ENCODE data around the gene TMEM115. TPM values are rescaled to one million over a fixed set of nuclear protein-coding genes. Genes with fewer than 3 reads are reported as not detected.

TMEM115 gene
- total RNA-seq, 1 donor from 2014 or later: 42.7 TPM

DNA sequence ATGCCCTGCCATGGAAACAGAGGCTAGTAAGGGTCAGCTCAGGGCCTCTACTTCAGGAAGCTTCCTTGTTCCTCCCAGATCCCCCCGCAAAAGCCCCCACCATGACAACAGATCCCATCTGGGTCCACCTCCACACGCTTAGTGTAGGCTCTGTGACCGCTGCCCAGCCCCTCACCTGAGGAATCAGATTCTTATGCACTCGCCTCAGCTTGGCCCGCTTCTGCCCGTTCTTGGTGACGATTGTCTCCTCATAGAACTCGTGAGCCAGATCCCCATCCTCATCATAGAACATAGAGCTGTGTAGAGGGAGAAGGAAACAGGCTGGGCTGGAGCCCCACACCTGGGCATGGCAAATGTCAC lies 33.2 kb downstream of the TMEM115 start:
- Mint-ChIP-seq H3K27me3 (no peaks in the 10 kb centered on the region), H3K4me1 (ENCODE audit: unreplicated experiment) (peaks cover 16% of the 10 kb centered on the region), H3K27ac (no peak overlapping the region), H3K9me3 (no peaks in the 10 kb centered on the region), H3K36me3 (peaks cover 4% of the 10 kb centered on the region), H3K4me3 (peak overlapping the region; percentile 60)
- TF ChIP-seq, protein P1, sequence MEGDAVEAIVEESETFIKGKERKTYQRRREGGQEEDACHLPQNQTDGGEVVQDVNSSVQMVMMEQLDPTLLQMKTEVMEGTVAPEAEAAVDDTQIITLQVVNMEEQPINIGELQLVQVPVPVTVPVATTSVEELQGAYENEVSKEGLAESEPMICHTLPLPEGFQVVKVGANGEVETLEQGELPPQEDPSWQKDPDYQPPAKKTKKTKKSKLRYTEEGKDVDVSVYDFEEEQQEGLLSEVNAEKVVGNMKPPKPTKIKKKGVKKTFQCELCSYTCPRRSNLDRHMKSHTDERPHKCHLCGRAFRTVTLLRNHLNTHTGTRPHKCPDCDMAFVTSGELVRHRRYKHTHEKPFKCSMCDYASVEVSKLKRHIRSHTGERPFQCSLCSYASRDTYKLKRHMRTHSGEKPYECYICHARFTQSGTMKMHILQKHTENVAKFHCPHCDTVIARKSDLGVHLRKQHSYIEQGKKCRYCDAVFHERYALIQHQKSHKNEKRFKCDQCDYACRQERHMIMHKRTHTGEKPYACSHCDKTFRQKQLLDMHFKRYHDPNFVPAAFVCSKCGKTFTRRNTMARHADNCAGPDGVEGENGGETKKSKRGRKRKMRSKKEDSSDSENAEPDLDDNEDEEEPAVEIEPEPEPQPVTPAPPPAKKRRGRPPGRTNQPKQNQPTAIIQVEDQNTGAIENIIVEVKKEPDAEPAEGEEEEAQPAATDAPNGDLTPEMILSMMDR (conservative IDR thresholded peaks at IDR 0.05): no peak
- DNase-seq (ENCODE audit: extremely low spot score, unreplicated experiment): no peak

DNA sequence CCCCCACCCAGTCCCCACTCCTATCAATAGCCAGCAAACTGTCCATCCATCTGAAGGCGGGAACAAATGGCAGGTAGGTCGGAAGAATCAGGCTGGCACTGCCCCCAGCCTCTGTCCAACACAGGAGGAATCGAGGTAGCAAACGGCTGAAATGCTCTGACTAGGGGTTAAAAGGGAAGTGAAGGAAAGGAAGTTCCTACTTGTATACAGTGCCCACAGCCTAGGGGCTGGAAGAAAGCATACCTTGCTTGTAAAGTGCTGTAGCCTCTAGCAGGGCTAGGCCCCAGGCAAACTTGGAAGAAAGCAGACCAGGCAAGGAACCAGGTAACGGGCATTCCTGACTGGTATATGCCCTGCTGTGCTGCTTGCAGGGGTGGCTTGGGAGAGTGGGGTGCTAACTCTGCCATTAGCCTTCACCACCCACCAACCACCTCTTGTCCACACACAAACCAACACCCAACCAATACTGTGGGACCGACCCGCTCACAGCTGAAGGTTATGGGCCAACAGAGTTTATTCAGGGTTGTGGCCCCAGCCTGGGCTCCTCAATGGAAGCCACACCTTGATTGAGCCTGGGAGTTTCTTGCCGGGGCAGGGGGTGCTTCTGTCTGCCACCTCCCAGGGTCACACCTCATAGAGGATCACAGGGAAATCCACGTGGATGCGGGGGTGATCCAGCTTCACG lies 33.7 kb downstream of the TMEM115 start:
- Mint-ChIP-seq H3K27me3 (no peaks in the 10 kb centered on the region), H3K4me3 (peak overlapping the region; percentile 75), H3K27ac (no peak overlapping the region), H3K9me3 (no peaks in the 10 kb centered on the region), H3K4me1 (ENCODE audit: unreplicated experiment) (peaks cover 16% of the 10 kb centered on the region), H3K36me3 (peaks cover 4% of the 10 kb centered on the region)
- no peak for DNase-seq (ENCODE audit: extremely low spot score, unreplicated experiment)
- TF ChIP-seq, protein P1 (conservative IDR thresholded peaks at IDR 0.05): no peak

DNA sequence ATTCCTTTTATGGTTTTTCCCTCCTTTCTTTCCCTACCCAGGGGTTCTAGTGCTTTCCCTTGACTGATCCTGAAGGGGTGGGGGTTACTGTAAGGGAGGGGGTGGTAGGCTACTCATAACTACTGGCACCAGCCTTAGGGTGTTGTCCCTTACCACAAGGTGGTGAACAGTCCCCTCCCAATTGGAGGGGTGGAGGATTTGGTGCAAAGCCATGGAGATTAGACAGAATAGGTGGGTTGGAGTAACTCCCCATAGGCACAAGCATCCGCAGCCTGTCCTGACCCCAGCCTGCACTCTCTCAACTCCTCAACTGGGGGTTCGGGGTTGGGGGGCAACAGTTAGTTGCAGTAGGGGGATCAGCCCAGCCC lies 34.2 kb downstream of the TMEM115 start:
- peaks cover 19% of the 10 kb centered on the region for H3K4me1 Mint-ChIP-seq (ENCODE audit: unreplicated experiment)
- peak overlapping the region; percentile 86 for H3K27ac Mint-ChIP-seq
- DNase-seq (ENCODE audit: extremely low spot score, unreplicated experiment): no peak
- TF ChIP-seq, protein P1 (conservative IDR thresholded peaks at IDR 0.05): no peak
- H3K36me3 Mint-ChIP-seq: peaks cover 4% of the 10 kb centered on the region
- H3K4me3 Mint-ChIP-seq: peak overlapping the region; percentile 75
- no peaks in the 10 kb centered on the region for H3K27me3 Mint-ChIP-seq
- no peaks in the 10 kb centered on the region for H3K9me3 Mint-ChIP-seq

DNA sequence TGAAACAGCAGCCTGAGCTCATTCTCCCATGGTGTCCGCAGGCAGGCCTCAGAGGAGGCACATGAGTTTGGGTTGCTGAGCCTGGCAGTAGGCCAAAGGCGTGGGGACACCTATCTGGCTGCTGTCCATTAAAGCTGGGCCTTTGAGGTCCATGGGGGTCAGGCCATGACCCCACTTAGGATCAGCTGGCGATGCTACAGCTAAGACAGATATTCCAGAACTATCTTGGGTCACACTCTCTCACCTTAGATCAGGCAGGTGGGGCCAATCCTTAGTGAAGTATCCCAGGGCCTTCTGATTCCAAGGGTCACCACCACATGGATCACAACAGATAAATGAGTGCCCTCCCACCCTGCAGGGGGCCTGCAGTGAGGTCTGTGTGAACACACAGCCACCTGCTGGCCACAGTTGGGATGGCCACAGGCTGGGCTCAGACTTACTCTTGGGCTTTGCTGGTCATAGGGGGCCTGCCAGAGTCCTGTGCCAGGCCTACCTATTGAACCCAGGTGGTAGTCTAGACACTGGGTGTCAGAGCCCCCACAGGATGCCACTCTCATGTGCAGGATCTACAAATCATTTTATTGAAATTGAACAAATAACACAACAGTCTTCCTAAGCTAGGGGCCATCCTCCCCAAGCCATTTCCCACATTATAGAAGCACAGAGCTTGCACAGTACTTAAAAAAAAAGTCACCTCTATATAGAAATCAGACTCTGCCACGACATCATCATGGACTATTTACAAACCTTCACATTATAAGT lies 34.8 kb downstream of the TMEM115 start:
- H3K4me1 Mint-ChIP-seq (ENCODE audit: unreplicated experiment): peaks cover 22% of the 10 kb centered on the region
- peaks cover 4% of the 10 kb centered on the region for H3K36me3 Mint-ChIP-seq
- no peaks in the 10 kb centered on the region for H3K27me3 Mint-ChIP-seq
- peak overlapping the region; percentile 86 for H3K27ac Mint-ChIP-seq
- H3K4me3 Mint-ChIP-seq: peak overlapping the region; percentile 75
- H3K9me3 Mint-ChIP-seq: no peaks in the 10 kb centered on the region
- TF ChIP-seq, protein P1 (conservative IDR thresholded peaks at IDR 0.05): peak; percentile 86
- no peak for DNase-seq (ENCODE audit: extremely low spot score, unreplicated experiment)

DNA sequence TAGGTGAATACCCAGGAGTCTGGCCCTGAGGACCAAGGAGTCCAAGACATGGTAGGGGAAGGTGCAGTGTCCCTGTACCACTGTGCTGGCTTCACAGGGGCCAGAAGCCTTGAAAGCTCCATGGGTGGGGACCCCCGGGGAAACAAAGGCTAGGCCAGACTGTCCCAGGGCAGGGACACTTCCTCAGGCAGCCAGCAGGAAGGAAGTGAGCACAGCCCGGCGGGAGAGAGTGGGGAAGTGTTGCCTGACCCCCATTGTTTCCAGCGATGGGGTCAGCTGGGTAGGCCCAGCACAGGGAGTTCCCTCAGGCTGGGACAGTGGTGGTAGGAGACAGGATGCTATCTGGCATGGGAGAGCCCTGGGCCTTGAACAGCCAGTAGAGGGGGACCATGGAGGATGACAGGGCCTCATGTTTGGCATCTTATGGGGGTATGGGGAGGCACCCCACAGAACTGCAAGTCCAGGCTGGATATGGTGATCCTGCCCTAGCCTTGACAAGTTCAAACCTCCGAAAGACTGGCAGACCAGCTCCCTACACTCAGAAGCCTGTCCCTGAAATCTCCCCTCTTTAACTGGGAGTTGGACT lies 35.6 kb downstream of the TMEM115 start:
- Mint-ChIP-seq H3K4me3 (no peak overlapping the region), H3K4me1 (ENCODE audit: unreplicated experiment) (peaks cover 25% of the 10 kb centered on the region), H3K9me3 (no peaks in the 10 kb centered on the region), H3K27me3 (no peaks in the 10 kb centered on the region), H3K36me3 (peaks cover 4% of the 10 kb centered on the region), H3K27ac (peak overlapping the region; percentile 67)
- TF ChIP-seq, protein P1 (conservative IDR thresholded peaks at IDR 0.05): peak; percentile 29
- no peak for DNase-seq (ENCODE audit: extremely low spot score, unreplicated experiment)
